ENCODE measurements around the gene SAMSN1.

- no peak for TF ChIP-seq POLR2AphosphoS5 (IDR thresholded peaks at IDR 0.05)
- TF ChIP-seq CTCF (IDR thresholded peaks at IDR 0.05) = no peak
- TF ChIP-seq POLR2A (IDR thresholded peaks at IDR 0.05) = no peak
These were observed 19.9 kb downstream of the SAMSN1 start for GRCh38 chr21:14526199-14526598.

All from stomach (tissue), 4 donors.